ENCODE measurements around the gene TOPBP1. TPM values are rescaled to one million over a fixed set of nuclear protein-coding genes. Genes with fewer than 3 reads are reported as not detected.

The TOPBP1 gene
- total RNA-seq, 1 donor from 2014 or later, result 40.3 TPM

- peaks cover 23% of the 10 kb centered on the region for H3K36me3 Mint-ChIP-seq
- H3K27ac Mint-ChIP-seq, result no peak overlapping the region
- no peak for TF ChIP-seq CTCF (IDR thresholded peaks at IDR 0.05; ENCODE audit: unreplicated experiment)
- no peak overlapping the region for H3K4me3 Mint-ChIP-seq
- no peaks in the 10 kb centered on the region for H3K27me3 Mint-ChIP-seq (ENCODE audit: low read depth)
- no peak for DNase-seq (ENCODE audit: low spot score in 2 of 2, unreplicated experiment in 2 of 2)
- H3K9me3 Mint-ChIP-seq, result no peaks in the 10 kb centered on the region
- H3K4me1 Mint-ChIP-seq, result peaks cover 6% of the 10 kb centered on the region
Measured at GRCh38 chr3:133591271-133591742, 70.4 kb downstream of the TOPBP1 start.

GRCh38 chr3:133589503-133589902 is 72.2 kb downstream of the TOPBP1 start:
- Mint-ChIP-seq H3K4me3 (no peak overlapping the region), H3K9me3 (no peaks in the 10 kb centered on the region), H3K27ac (peak overlapping the region; percentile 31), H3K36me3 (peaks cover 35% of the 10 kb centered on the region), H3K4me1 (no peaks in the 10 kb centered on the region), H3K27me3 (ENCODE audit: low read depth) (no peaks in the 10 kb centered on the region)
- no peak for DNase-seq (ENCODE audit: low spot score in 2 of 2, unreplicated experiment in 2 of 2)
- TF ChIP-seq CTCF (IDR thresholded peaks at IDR 0.05; ENCODE audit: unreplicated experiment), result no peak

GRCh38 chr3:133588784-133589465 is 72.8 kb downstream of the TOPBP1 start:
- peaks cover 37% of the 10 kb centered on the region for H3K36me3 Mint-ChIP-seq
- no peak overlapping the region for H3K4me3 Mint-ChIP-seq
- no peak for TF ChIP-seq CTCF (IDR thresholded peaks at IDR 0.05; ENCODE audit: unreplicated experiment)
- H3K27ac Mint-ChIP-seq, result no peak overlapping the region
- H3K9me3 Mint-ChIP-seq, result no peaks in the 10 kb centered on the region
- no peak for DNase-seq (ENCODE audit: low spot score in 2 of 2, unreplicated experiment in 2 of 2)
- H3K27me3 Mint-ChIP-seq (ENCODE audit: low read depth), result no peaks in the 10 kb centered on the region
- H3K4me1 Mint-ChIP-seq, result no peaks in the 10 kb centered on the region

GRCh38 chr3:133588035-133588434 is 73.7 kb downstream of the TOPBP1 start:
- DNase-seq (ENCODE audit: low spot score in 2 of 2, unreplicated experiment in 2 of 2), result no peak
- H3K9me3 Mint-ChIP-seq, result no peaks in the 10 kb centered on the region
- peaks cover 39% of the 10 kb centered on the region for H3K36me3 Mint-ChIP-seq
- H3K27me3 Mint-ChIP-seq (ENCODE audit: low read depth), result no peaks in the 10 kb centered on the region
- no peak for TF ChIP-seq CTCF (IDR thresholded peaks at IDR 0.05; ENCODE audit: unreplicated experiment)
- no peaks in the 10 kb centered on the region for H3K4me1 Mint-ChIP-seq
- H3K4me3 Mint-ChIP-seq, result no peak overlapping the region
- H3K27ac Mint-ChIP-seq, result no peak overlapping the region

- Mint-ChIP-seq H3K4me1 (peaks cover 4% of the 10 kb centered on the region), H3K36me3 (peaks cover 33% of the 10 kb centered on the region), H3K4me3 (no peak overlapping the region), H3K9me3 (no peaks in the 10 kb centered on the region), H3K27ac (no peak overlapping the region), H3K27me3 (ENCODE audit: low read depth) (no peaks in the 10 kb centered on the region)
- no peak for TF ChIP-seq CTCF (IDR thresholded peaks at IDR 0.05; ENCODE audit: unreplicated experiment)
- DNase-seq (ENCODE audit: low spot score in 2 of 2, unreplicated experiment in 2 of 2), result no peak
Measured at GRCh38 chr3:133583396-133583795, 78.3 kb downstream of the TOPBP1 start.
